ENCODE measurements around the gene HS3ST3B1. TPM values are rescaled to one million over a fixed set of nuclear protein-coding genes. Genes with fewer than 3 reads are reported as not detected.

Gene HS3ST3B1
- total RNA-seq, 2 experiments from 2014 or later: 4.9 to 5.1 TPM

- no peak for TF ChIP-seq CTCF (IDR thresholded peaks at IDR 0.05)
- peak; percentile 23 for DNase-seq
- POLR2A ChIA-PET: interaction anchor here (0.6 to 1.3 kb wide), 6 partner anchors 9 to 51 kb away, joined by 3 to 6 read pairs (median 3); partner anchors contain the start of gene HS3ST3B1
- ATAC-seq: peak; percentile 92
- CTCF ChIA-PET: no interaction called here
- peaks cover 22% of the 10 kb centered on the region for H3K4me1 Mint-ChIP-seq (ENCODE audit: low read depth)
- H3K4me3 Mint-ChIP-seq: no peak overlapping the region
- no peaks in the 10 kb centered on the region for H3K27me3 Mint-ChIP-seq
- no peak overlapping the region for H3K27ac Mint-ChIP-seq
- H3K36me3 Mint-ChIP-seq (ENCODE audit: low read depth): peaks cover 16% of the 10 kb centered on the region
- no peaks in the 10 kb centered on the region for H3K9me3 Mint-ChIP-seq
- intact Hi-C loops (cut with micrococcal nuclease): no loop called here
Measured at GRCh38 chr17:14351493-14351892, 50.6 kb downstream of the HS3ST3B1 start.

- DNase-seq (no peak), ATAC-seq (no peak)
- H3K27me3 Mint-ChIP-seq: no peaks in the 10 kb centered on the region
- CTCF ChIA-PET: no interaction called here
- intact Hi-C loops (cut with micrococcal nuclease): no loop called here
- TF ChIP-seq CTCF (IDR thresholded peaks at IDR 0.05): no peak
- POLR2A ChIA-PET: interaction anchor here (0.6 to 1.1 kb wide), 3 partner anchors 9 to 13 kb away, joined by 3 read pairs; no protein-coding TSS in a partner anchor
- no peak overlapping the region for H3K4me3 Mint-ChIP-seq
- H3K36me3 Mint-ChIP-seq (ENCODE audit: low read depth): peaks cover 14% of the 10 kb centered on the region
- no peaks in the 10 kb centered on the region for H3K9me3 Mint-ChIP-seq
- H3K4me1 Mint-ChIP-seq (ENCODE audit: low read depth): peaks cover 22% of the 10 kb centered on the region
- H3K27ac Mint-ChIP-seq: no peak overlapping the region
Measured at GRCh38 chr17:14352136-14352535, 51.3 kb downstream of the HS3ST3B1 start.

- Mint-ChIP-seq H3K4me3 (no peak overlapping the region), H3K27ac (no peak overlapping the region), H3K9me3 (no peaks in the 10 kb centered on the region), H3K4me1 (ENCODE audit: low read depth) (peaks cover 10% of the 10 kb centered on the region), H3K36me3 (ENCODE audit: low read depth) (peaks cover 7% of the 10 kb centered on the region), H3K27me3 (no peaks in the 10 kb centered on the region)
- TF ChIP-seq CTCF (IDR thresholded peaks at IDR 0.05): no peak
- intact Hi-C loops (cut with micrococcal nuclease): no loop called here
- ChIA-PET POLR2A (no interaction called here), CTCF (interaction anchor here (0.9 kb wide), 1 partner anchor 513 kb away, joined by 3 read pairs; no protein-coding TSS in a partner anchor)
- no peak for DNase-seq
- ATAC-seq: no peak
Measured at GRCh38 chr17:14353861-14354474, 53.1 kb downstream of the HS3ST3B1 start.

GRCh38 chr17:14354807-14355206 is 53.9 kb downstream of the HS3ST3B1 start:
- Mint-ChIP-seq H3K36me3 (ENCODE audit: low read depth) (peaks cover 6% of the 10 kb centered on the region), H3K4me1 (ENCODE audit: low read depth) (peaks cover 18% of the 10 kb centered on the region), H3K27ac (no peak overlapping the region), H3K27me3 (no peaks in the 10 kb centered on the region), H3K4me3 (no peak overlapping the region), H3K9me3 (no peaks in the 10 kb centered on the region)
- ChIA-PET CTCF (interaction anchor here (0.8 to 0.9 kb wide), 2 partner anchors 30 to 514 kb away, joined by 3 read pairs; no protein-coding TSS in a partner anchor), POLR2A (no interaction called here)
- TF ChIP-seq CTCF (IDR thresholded peaks at IDR 0.05): no peak
- intact Hi-C loops (cut with micrococcal nuclease): no loop called here
- no peak for DNase-seq
- ATAC-seq: no peak

GRCh38 chr17:14355556-14355955 is 54.7 kb downstream of the HS3ST3B1 start:
- no peak for TF ChIP-seq CTCF (IDR thresholded peaks at IDR 0.05)
- no peak for DNase-seq
- no peaks in the 10 kb centered on the region for H3K9me3 Mint-ChIP-seq
- H3K4me1 Mint-ChIP-seq (ENCODE audit: low read depth): peaks cover 19% of the 10 kb centered on the region
- intact Hi-C loops (cut with micrococcal nuclease): no loop called here
- no peak overlapping the region for H3K27ac Mint-ChIP-seq
- no peak for ATAC-seq
- no peak overlapping the region for H3K4me3 Mint-ChIP-seq
- ChIA-PET CTCF (interaction anchor here (0.8 kb wide), 1 partner anchor 29 kb away, joined by 3 read pairs; no protein-coding TSS in a partner anchor), POLR2A (no interaction called here)
- H3K36me3 Mint-ChIP-seq (ENCODE audit: low read depth): no peaks in the 10 kb centered on the region
- H3K27me3 Mint-ChIP-seq: no peaks in the 10 kb centered on the region
